SK-N-MC (cell line): Measurements from ENCODE around the gene KRTAP10-6.
"Not testable (repeated sequence)": the region's sequence is repeated elsewhere in the genome, so short reads cannot be mapped to it uniquely, and the experiment has no call there.

ENCODE experiments used
- DNase-seq: peaks from one replicate; pipeline ENCODE4 v3.0.0-alpha.2; 2011; ENCODE audit warnings: low read depth, low spot score
- H3K27ac ChIP-seq: fragments of 200-600 bp; sonication (generic); 2 replicates; pipeline ENCODE4 v1.5.1; 2016; ENCODE audit warnings: mixed run types
- H3K36me3 ChIP-seq: fragments of 200-600 bp; sonication (generic); 2 replicates; pipeline ENCODE4 v1.6.1; 2017; ENCODE audit warnings: antibody characterized with exemption, low read length, mixed read lengths; ENCODE audit not compliant: insufficient read depth
- H3K4me3 ChIP-seq: fragments of 200-600 bp; sonication (generic); 2 replicates; pipeline ENCODE4 v1.5.1; 2016
- H3K9ac ChIP-seq: fragments of 200-600 bp; sonication (generic); 2 replicates; pipeline ENCODE4 v1.8.0; 2017; ENCODE audit warnings: mixed run types, mixed read lengths; ENCODE audit not compliant: insufficient read length
- H3K9me3 ChIP-seq: fragments of 200-600 bp; sonication (generic); 2 replicates; pipeline ENCODE4 v1.6.1; 2017; ENCODE audit warnings: low read depth, mild to moderate bottlenecking, antibody characterized with exemption, low read length, moderate library complexity, mixed read lengths
- EZH2 ChIP-seq: fragments of 200-600 bp; sonication (generic); IDR thresholded peaks from one replicate; pipeline ENCODE4 v1.6.1; 2017; ENCODE audit warnings: antibody characterized with exemption
- FOXP2 ChIP-seq: optimal IDR thresholded peaks from 2 replicates; pipeline ENCODE3; 2011; ENCODE audit warnings: mild to moderate bottlenecking, moderate library complexity; ENCODE audit not compliant: insufficient read depth; ENCODE audit errors: extremely low read length, control extremely low read depth
- POLR2AphosphoS5 ChIP-seq: IDR thresholded peaks from 2 replicates; pipeline ENCODE4 v1.6.1; 2012; ENCODE audit warnings: mild to moderate bottlenecking, low read depth, low read length, borderline replicate concordance

Gene KRTAP10-6

DNA sequence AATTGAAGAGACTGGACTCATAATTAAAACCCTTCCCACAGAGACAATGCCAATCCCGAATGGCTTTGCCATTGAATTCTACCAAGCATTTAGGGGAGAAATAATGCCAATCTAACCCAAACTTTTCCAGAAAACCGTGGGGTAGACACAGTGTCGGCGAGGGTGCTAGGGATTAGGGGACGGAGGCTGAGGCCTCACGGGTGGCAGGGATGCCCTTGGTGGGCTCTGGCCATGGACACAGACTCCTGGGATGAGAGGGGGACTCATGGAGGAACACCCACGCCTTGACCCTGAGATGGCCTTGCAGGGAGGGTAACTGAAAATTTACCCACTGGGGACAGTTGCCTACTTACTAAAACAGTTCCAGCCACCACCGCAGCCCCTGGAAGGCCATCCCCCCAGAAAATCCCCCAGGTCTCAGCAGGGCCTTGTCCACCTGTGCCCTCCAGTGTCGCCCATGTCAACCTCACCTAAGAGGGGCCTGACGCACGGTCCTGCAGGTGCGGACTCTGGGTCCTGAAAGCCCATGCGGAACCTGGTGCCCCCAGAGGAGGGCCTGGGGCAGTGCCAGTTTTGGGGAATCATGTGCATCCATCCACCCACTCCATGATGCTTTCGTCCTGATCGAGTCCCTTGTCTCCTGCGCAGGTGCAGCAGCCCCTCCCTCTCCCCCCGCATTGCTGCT is 13.8 kb downstream of the KRTAP10-6 start:
- Histone ChIP-seq H3K36me3 (no peaks in the 10 kb centered on the region), H3K27ac (no peak overlapping the region), H3K9me3 (peaks cover 4% of the 10 kb centered on the region; the same call in 1 of the 2 replicates), H3K4me3 (no peak overlapping the region), H3K9ac (no peak overlapping the region)
- no peak for TF ChIP-seq FOXP2
- no peak for TF ChIP-seq POLR2AphosphoS5
- no peak for TF ChIP-seq EZH2
- no peak for DNase-seq

DNA sequence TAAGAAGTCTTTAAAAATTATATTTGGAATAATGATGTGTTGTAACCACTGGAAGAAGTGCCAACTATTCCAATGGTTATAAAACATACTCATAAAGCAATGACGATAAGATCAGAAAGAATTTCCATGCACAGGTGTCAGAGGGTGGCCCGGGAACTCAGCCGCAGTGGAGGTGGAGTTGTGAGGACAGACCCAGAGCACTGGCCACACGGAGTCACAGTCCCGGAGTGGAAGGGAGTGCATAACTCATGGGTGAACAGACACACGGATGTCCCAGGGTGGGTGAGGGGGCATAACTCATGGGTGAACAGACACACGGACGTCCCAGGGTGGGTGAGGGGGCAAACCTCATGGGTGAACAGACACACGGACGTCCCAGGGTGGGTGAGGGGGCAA is 16.3 kb downstream of the KRTAP10-6 start:
- Histone ChIP-seq H3K9me3 (no peaks in the 10 kb centered on the region), H3K27ac (no peak overlapping the region), H3K9ac (no peak overlapping the region), H3K4me3 (no peak overlapping the region), H3K36me3 (no peaks in the 10 kb centered on the region)
- no peak for DNase-seq
- no peak for TF ChIP-seq FOXP2
- TF ChIP-seq POLR2AphosphoS5 = no peak

DNA sequence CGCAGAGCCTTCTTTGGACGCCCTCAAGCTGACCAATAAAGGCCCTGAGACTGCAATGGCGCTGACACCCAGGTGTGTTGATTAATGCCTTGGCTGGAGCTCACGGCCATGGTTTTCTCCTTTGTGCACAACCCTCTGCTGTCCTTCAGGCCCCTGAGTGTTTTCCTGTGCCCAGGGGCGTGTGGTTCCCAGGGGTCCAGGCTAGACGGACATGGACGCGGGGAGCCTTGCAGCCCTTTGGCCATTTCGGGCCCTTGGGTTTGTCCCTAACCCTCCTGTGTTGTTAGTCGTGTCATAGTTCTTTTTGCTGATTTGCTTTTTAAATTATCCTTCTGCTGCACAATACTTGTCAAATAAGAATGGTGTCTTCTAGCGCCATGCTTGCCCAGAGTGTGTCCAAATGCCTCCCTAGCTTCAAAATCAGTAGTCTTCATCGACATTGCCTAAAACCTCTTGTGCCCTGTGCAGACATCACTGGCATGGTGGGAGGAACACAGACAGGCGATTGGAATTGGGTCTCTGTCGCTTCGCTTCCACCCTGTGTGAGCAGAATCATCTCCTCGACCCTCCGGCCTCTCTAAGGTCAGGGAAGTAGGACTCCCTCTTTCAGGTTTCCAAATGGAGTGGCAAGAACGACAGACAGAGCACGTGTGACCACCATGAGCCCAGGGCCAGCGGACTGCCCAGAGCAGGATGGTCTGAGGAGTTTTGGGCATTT is 16.8 kb downstream of the KRTAP10-6 start:
- Histone ChIP-seq H3K4me3 (no peak overlapping the region), H3K27ac (no peak overlapping the region), H3K9me3 (no peaks in the 10 kb centered on the region), H3K9ac (no peak overlapping the region), H3K36me3 (no peaks in the 10 kb centered on the region)
- DNase-seq = no peak
- TF ChIP-seq FOXP2 (no peak), POLR2AphosphoS5 (no peak)

DNA sequence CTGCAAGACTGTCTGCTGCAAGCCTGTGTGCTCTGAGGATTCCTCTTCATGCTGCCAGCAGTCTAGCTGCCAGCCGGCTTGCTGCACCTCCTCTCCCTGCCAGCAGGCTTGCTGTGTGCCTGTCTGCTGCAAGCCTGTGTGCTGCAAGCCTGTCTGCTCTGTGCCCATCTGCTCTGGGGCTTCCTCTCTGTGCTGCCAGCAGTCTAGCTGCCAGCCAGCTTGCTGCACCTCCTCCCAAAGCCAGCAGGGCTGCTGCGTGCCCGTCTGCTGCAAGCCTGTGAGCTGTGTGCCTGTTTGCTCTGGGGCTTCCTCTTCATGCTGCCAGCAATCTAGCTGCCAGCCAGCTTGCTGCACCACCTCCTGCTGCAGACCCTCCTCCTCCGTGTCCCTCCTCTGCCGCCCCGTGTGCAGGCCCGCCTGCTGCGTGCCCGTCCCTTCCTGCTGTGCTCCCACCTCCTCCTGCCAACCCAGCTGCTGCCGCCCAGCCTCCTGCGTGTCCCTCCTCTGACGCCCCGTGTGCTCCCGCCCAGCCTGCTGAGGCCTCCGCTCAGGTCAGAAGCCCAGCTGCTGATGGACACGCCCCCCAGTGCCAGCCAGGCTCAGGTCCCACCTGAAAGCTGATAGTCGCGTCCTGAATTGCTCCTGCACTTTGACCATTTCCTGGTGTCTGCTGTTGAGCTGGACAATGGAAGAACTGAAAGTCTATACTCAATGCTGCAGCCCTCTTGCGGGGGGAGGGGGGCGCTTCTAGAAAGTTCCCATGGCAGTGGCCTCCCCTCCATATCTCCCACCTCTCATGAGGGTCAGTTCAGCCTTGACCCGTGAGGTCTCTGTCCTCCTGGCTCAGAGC is 17.6 kb downstream of the KRTAP10-6 start:
- no peak overlapping the region for H3K4me3 ChIP-seq
- H3K27ac ChIP-seq = no peak overlapping the region
- no peak for TF ChIP-seq FOXP2
- no peak for TF ChIP-seq POLR2AphosphoS5
- no peak for TF ChIP-seq EZH2
- no peak for DNase-seq
- no peak overlapping the region for H3K9ac ChIP-seq
- no peaks in the 10 kb centered on the region for H3K36me3 ChIP-seq
- no peaks in the 10 kb centered on the region for H3K9me3 ChIP-seq

DNA sequence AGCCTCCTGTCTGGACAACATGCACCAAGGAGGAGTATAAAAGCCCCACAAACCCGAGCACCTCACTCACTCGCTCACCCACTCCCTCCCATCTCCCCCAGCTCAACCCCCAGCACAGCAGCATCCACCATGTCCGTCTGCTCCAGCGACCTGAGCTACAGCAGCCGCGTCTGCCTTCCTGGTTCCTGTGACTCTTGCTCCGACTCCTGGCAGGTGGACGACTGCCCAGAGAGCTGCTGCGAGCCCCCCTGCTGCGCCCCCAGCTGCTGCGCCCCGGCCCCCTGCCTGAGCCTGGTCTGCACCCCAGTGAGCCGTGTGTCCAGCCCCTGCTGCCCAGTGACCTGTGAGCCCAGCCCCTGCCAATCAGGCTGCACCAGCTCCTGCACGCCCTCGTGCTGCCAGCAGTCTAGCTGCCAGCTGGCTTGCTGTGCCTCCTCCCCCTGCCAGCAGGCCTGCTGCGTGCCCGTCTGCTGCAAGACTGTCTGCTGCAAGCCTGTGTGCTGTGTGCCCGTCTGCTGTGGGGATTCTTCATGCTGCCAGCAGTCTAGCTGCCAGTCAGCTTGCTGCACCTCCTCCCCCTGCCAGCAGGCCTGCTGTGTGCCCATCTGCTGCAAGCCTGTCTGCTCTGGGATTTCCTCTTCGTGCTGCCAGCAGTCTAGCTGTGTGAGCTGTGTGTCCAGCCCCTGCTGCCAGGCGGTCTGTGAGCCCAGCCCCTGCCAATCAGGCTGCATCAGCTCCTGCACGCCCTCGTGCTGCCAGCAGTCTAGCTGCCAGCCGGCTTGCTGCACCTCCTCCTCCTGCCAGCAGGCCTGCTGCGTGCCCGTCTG is 18.5 kb downstream of the KRTAP10-6 start, which contains the start of gene KRTAP10-4:
KRTAP10-4 (plus strand) TSS at position 100 of the 827 bp plus-strand sequence; CDS start at position 130, 30 bp downstream.
- not testable (repeated sequence) for H3K27ac ChIP-seq, DNase-seq, H3K4me3 ChIP-seq

DNA sequence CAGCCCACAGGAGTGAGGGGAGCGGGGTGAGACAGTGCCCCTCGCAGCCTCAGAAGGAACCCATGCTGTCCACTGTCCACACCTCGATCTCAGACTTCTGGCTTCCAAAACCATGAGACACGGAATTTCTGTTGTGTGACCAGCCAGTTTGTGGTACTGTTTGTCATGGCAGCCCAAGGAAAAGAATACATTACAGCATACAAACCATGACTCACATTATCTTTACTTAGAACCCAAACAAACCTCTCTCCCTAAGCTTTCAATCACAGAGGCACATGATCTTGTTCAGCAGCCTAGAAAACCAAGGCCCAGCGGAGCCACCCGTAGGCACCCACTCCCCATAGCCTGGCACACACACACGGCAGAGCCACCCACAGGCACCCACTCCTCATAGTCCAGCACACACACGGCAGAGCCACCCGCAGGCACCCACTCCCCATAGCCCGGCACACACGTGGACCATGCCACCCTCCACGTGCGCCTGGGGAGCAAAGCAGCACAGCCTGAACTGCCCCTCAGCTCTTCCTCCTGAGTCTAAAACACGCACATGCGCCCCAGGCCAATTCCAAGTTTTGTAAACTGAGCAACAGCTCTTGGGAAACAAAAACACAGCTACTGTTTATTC is 19.2 kb downstream of the KRTAP10-6 start:
- Histone ChIP-seq H3K36me3 (no peaks in the 10 kb centered on the region; the same call in 1 of the 2 replicates), H3K27ac (no peak overlapping the region), H3K4me3 (no peak overlapping the region), H3K9ac (no peak overlapping the region), H3K9me3 (no peaks in the 10 kb centered on the region)
- TF ChIP-seq POLR2AphosphoS5 (no peak), FOXP2 (no peak), EZH2 (no peak)
- no peak for DNase-seq

More for the DNA sequence above, 18.5 kb downstream of the KRTAP10-6 start, which contains the start of gene KRTAP10-4:
- H3K9me3 ChIP-seq, H3K36me3 ChIP-seq, H3K9ac ChIP-seq: not testable (repeated sequence)

DNA sequence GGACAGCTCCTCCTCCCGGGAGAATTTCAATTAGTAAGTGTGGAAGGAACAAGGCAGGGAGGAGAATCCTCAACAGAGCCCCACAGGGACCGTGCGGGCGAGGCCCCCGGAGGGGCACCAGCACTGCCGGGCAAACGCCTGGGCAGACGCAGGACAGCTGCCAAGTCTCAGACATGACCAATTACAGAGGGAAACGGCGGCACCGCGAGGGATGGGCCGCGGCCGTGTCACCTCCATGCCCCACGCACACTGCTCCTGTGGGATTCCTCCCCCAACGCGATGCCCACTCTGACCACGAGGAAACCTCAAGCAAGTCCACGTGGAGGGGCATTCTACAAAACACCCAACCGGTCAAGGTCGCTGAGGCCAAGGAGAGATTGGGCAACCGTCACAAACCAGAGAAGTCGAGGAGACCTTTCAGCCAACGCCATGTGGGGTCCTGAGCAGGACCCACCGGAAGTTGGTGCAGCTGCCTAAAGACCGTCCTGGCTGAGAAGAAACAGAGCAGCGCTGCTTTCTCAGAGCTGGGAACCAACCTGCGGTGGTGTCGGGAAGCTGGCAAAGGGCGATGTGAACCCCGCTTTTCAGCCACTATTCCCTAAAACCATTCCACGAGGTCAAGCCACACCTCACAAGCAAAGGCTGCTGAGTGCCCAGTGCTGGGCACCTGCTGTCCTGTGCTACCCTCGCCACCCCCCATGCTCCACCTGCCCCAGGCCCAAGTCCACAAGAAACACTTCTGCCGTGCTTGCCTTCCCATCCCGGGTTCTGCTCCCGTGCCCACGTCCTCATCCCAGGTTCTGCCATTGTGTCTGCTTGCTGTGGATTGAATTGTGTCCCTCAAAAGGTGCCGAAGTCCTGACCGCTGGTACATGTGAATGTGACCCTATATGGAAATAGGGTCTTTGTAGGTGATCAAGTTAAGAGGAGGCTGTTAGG is 20.2 kb downstream of the KRTAP10-6 start:
- DNase-seq = no peak
- H3K9me3 ChIP-seq = no peaks in the 10 kb centered on the region

More for the DNA sequence above, 20.2 kb downstream of the KRTAP10-6 start:
- Histone ChIP-seq H3K27ac (no peak overlapping the region), H3K4me3 (no peak overlapping the region), H3K36me3 (peaks cover 7% of the 10 kb centered on the region; the same call in 1 of the 2 replicates), H3K9ac (no peak overlapping the region)
- TF ChIP-seq FOXP2 (no peak), POLR2AphosphoS5 (no peak), EZH2 (no peak)
